Kidney (tissue), 14 donors: ENCODE data around the gene POU4F2. TPM values are rescaled to one million over a fixed set of nuclear protein-coding genes. Genes with fewer than 3 reads are reported as not detected.

Experiments used
- DNase-seq, 5 donors: peaks; one replicate each; pipeline ENCODE4 v3.0.0-alpha.2; 2013 to 2020
- FAIRE-seq: peaks from 2 replicates; lab custom pipeline; 2012; peaks lifted over from hg19 to GRCh38; lab: Jason Lieb, UNC
- H3K27ac ChIP-seq, 2 donors: one replicate each; pipeline ENCODE4 v1.7.0; 2013; ENCODE audit warnings: low read depth in 2 of 2, low read length in 2 of 2, inconsistent platforms in 1 of 2
- H3K27me3 ChIP-seq: one replicate; pipeline ENCODE4 v1.7.1; 2013; ENCODE audit warnings: low read length, inconsistent platforms; ENCODE audit not compliant: control insufficient read depth, insufficient read depth
- H3K36me3 ChIP-seq, 3 donors: one replicate each; pipeline versions ENCODE4 v1.7.0 to v1.7.1; 2013; ENCODE audit warnings: low read length in 3 of 3, control low read depth in 1 of 3, inconsistent platforms in 1 of 3; ENCODE audit not compliant: insufficient read depth in 3 of 3, control insufficient read depth in 2 of 3
- H3K4me1 ChIP-seq, 3 donors: one replicate each; pipeline versions ENCODE4 v1.7.0 to v1.7.1; 2013; ENCODE audit warnings: low read length in 3 of 3, inconsistent platforms in 1 of 3, low read depth in 1 of 3; ENCODE audit not compliant: control insufficient read depth in 2 of 3, insufficient read depth in 2 of 3
- H3K4me3 ChIP-seq, 3 donors: one replicate each; pipeline versions ENCODE4 v1.7.0 to v1.8.1; 2013; ENCODE audit warnings: low read length in 3 of 3, control low read depth in 1 of 3, inconsistent platforms in 1 of 3
- H3K9ac ChIP-seq, 3 donors: one replicate each; pipeline versions ENCODE4 v1.7.0 to v1.7.1; 2013; ENCODE audit warnings: low read length in 3 of 3, control low read depth in 1 of 3, inconsistent platforms in 1 of 3
- H3K9me3 ChIP-seq, 3 donors: one replicate each; pipeline versions ENCODE4 v1.7.0 to v1.7.1; 2013; ENCODE audit warnings: low read length in 3 of 3, control low read depth in 1 of 3, inconsistent platforms in 1 of 3; ENCODE audit not compliant: control insufficient read depth in 2 of 3, insufficient read depth in 1 of 3
- CTCF ChIP-seq: IDR thresholded peaks from 3 replicates; pipeline ENCODE4 v1.5.1; 2012; ENCODE audit warnings: mild to moderate bottlenecking, moderate library complexity, borderline replicate concordance; ENCODE audit not compliant: insufficient read depth; ENCODE audit errors: extremely low read depth
- intact Hi-C: fragments of 100-400 bp; cut with DNase I; formaldehyde crosslinking; loops from one replicate; pipeline ENCODE4 v1.11.1; 2022
- polyA plus RNA-seq: library from polyadenylated mRNA; stranded (reverse); fragments of 350-450 nt; fragmentation: Illumina TruSeq; extraction: RNeasy Lipid Tissue Mini Kit (QIAGEN cat#74804); gene quantifications from one replicate; pipeline ENCODE4 v1.2.3, GENCODE V29; 2014; ENCODE audit warnings: low read depth, low replicate concordance; ENCODE audit not compliant: insufficient read depth
- total RNA-seq: library from RNA; stranded (reverse); fragmentation: NEBNext Ultra II Directional; extraction: Animal tissue kit (Norgen Biotek cat#: 25700); gene quantifications from one replicate; pipeline ENCODE4 v1.2.1, GENCODE V29; 2021
- donor health status: control.
- donor health status: control.
- donor health status: control.
- donor health status: control.
- donor health status: control.
- donor health status: DM: yes; HTN: yes; CAD: no.
- donor health status: Normal renal cell carcinoma (clear cell type).

The POU4F2 gene
- total and polyA plus RNA-seq, 2 donors from 2014 or later, result not detected

- H3K27me3 ChIP-seq, result peaks cover 44% of the 10 kb centered on the region
- FAIRE-seq, result no peak
- no peak overlapping the region for H3K4me3 ChIP-seq
- H3K27ac ChIP-seq, result no peak overlapping the region
- intact Hi-C loops, result no loop called here
- no peaks in the 10 kb centered on the region for H3K36me3 ChIP-seq
- no peaks in the 10 kb centered on the region for H3K9me3 ChIP-seq
- H3K4me1 ChIP-seq, result peaks cover 0 to 6% (median 0%) of the 10 kb centered on the region in 3 donors
- H3K9ac ChIP-seq, result no peak overlapping the region
- no peak for TF ChIP-seq CTCF
- DNase-seq, result no peak
These were observed 1.4 kb downstream of the POU4F2 start for GRCh38 chr4:146640021-146640464.

GRCh38 chr4:146640465-146641061 lies 1.9 kb downstream of the POU4F2 start:
- H3K36me3 ChIP-seq, result no peaks in the 10 kb centered on the region
- TF ChIP-seq CTCF, result no peak
- no peak overlapping the region for H3K4me3 ChIP-seq
- peaks cover 41% of the 10 kb centered on the region for H3K27me3 ChIP-seq
- peaks cover 0 to 6% (median 0%) of the 10 kb centered on the region in 3 donors for H3K4me1 ChIP-seq
- DNase-seq, result peak in 1 of 5 donors; percentile 3
- intact Hi-C loops, result no loop called here
- no peak for FAIRE-seq
- no peak overlapping the region for H3K9ac ChIP-seq
- no peaks in the 10 kb centered on the region for H3K9me3 ChIP-seq
- no peak overlapping the region for H3K27ac ChIP-seq

GRCh38 chr4:146641762-146642161 lies 3.1 kb downstream of the POU4F2 start:
- no peak for DNase-seq
- Histone ChIP-seq H3K27me3 (peaks cover 45% of the 10 kb centered on the region), H3K9me3 (no peaks in the 10 kb centered on the region), H3K36me3 (no peaks in the 10 kb centered on the region), H3K27ac (no peak overlapping the region), H3K4me1 (peaks cover 0 to 6% (median 0%) of the 10 kb centered on the region in 3 donors), H3K9ac (no peak overlapping the region), H3K4me3 (no peak overlapping the region)
- intact Hi-C loops, result no loop called here
- no peak for TF ChIP-seq CTCF
- FAIRE-seq, result no peak
